WTC11 (cell line): Measurements from ENCODE around the gene GLRB. TPM values are rescaled to one million over a fixed set of nuclear protein-coding genes. Genes with fewer than 3 reads are reported as not detected.
A peak's percentile ranks its signal among the peaks of the same experiment; 100 is the strongest.

ENCODE experiments used
- ATAC-seq: fragments of 200-7000 bp; cut with Tn5 transposase; 2 replicates; pipeline ENCODE4 v1.10.0; 2021; ENCODE audit warnings: mild to moderate bottlenecking, moderate library complexity
- CTCF ChIA-PET: fragments of 300-600 bp; sonication (Branson Sonifier 250); formaldehyde crosslinking; loops from one replicate; lab custom pipeline; 2021; ENCODE audit warnings: antibody characterized with exemption; lab: Charles Lee
- POLR2A ChIA-PET: fragments of 350-600 bp; sonication (Branson Sonifier 250); formaldehyde crosslinking; loops from one replicate; lab custom pipeline; 2021; ENCODE audit warnings: antibody characterized with exemption; lab: Charles Lee
- DNase-seq: peaks from one replicate; pipeline ENCODE4 v3.0.0; 2021; ENCODE audit warnings: low spot score
- H3K27ac Mint-ChIP-seq: 2 replicates; pipeline ENCODE4 v1.8.0; 2021; ENCODE audit warnings: mixed read lengths
- H3K27me3 Mint-ChIP-seq: 2 replicates; pipeline ENCODE4 v1.8.0; 2021; ENCODE audit warnings: low read depth, mild to moderate bottlenecking, moderate library complexity, mixed read lengths
- H3K36me3 Mint-ChIP-seq: 2 replicates; pipeline ENCODE4 v1.8.0; 2021; ENCODE audit warnings: mixed read lengths
- H3K4me1 Mint-ChIP-seq: 2 replicates; pipeline ENCODE4 v1.8.0; 2022; ENCODE audit warnings: mixed read lengths
- H3K4me3 Mint-ChIP-seq: 2 replicates; pipeline ENCODE4 v1.8.0; 2021; ENCODE audit warnings: mild to moderate bottlenecking, moderate library complexity, mixed read lengths
- H3K9me3 Mint-ChIP-seq: 2 replicates; pipeline ENCODE4 v1.8.0; 2021; ENCODE audit warnings: mixed read lengths
- ATF2 ChIP-seq: sonication (generic); formaldehyde crosslinking; IDR thresholded peaks from 2 replicates; pipeline ENCODE4 v1.8.1; 2022; ENCODE audit warnings: low read depth, missing genetic modification reagents, borderline replicate concordance
- CBFB ChIP-seq: sonication (generic); formaldehyde crosslinking; IDR thresholded peaks from 2 replicates; pipeline ENCODE4 v1.8.1; 2022; ENCODE audit warnings: mild to moderate bottlenecking, low read depth, missing genetic modification reagents
- CDX4 ChIP-seq: fragments of 250-450 bp; sonication (Bioruptor Pico); IDR thresholded peaks from 2 replicates; pipeline ENCODE4 v1.9.0; 2021; ENCODE audit warnings: moderate library complexity, mild to moderate bottlenecking, inconsistent platforms, borderline replicate concordance
- CREM ChIP-seq: sonication (generic); formaldehyde crosslinking; IDR thresholded peaks from 2 replicates; pipeline ENCODE4 v1.8.1; 2022; ENCODE audit warnings: mild to moderate bottlenecking, missing genetic modification reagents, moderate library complexity
- EMX1 ChIP-seq: fragments of 250-450 bp; sonication (Bioruptor Pico); IDR thresholded peaks from 2 replicates; pipeline ENCODE4 v1.8.0; 2021; ENCODE audit warnings: mild to moderate bottlenecking
- ERG ChIP-seq: fragments of 250-450 bp; sonication (Bioruptor Pico); IDR thresholded peaks from 2 replicates; pipeline ENCODE4 v1.8.0; 2021; ENCODE audit warnings: mild to moderate bottlenecking
- ETV6 ChIP-seq: sonication (generic); formaldehyde crosslinking; IDR thresholded peaks from 2 replicates; pipeline ENCODE4 v1.8.1; 2022; ENCODE audit warnings: mild to moderate bottlenecking, missing genetic modification reagents
- FOXP1 ChIP-seq: sonication (generic); formaldehyde crosslinking; IDR thresholded peaks from 2 replicates; pipeline ENCODE4 v1.8.0; 2022; ENCODE audit warnings: missing genetic modification reagents, mild to moderate bottlenecking, moderate library complexity, borderline replicate concordance
- GRHL2 ChIP-seq: fragments of 250-450 bp; sonication (Bioruptor Pico); IDR thresholded peaks from 2 replicates; pipeline ENCODE4 v1.8.0; 2022; ENCODE audit warnings: mild to moderate bottlenecking, moderate library complexity; ENCODE audit not compliant: insufficient replicate concordance, severe bottlenecking
- JAZF1 ChIP-seq: fragments of 250-450 bp; sonication (Bioruptor Pico); IDR thresholded peaks from 2 replicates; pipeline ENCODE4 v1.9.0; 2021; ENCODE audit warnings: moderate library complexity, mild to moderate bottlenecking, inconsistent platforms
- MYBL2 ChIP-seq: sonication (generic); formaldehyde crosslinking; IDR thresholded peaks from 2 replicates; pipeline ENCODE4 v1.8.1; 2023; ENCODE audit warnings: mild to moderate bottlenecking, moderate library complexity, missing genetic modification reagents
- NFE2L1 ChIP-seq: sonication (generic); formaldehyde crosslinking; IDR thresholded peaks from 2 replicates; pipeline ENCODE4 v1.8.1; 2023; ENCODE audit warnings: missing genetic modification reagents
- PRRX2 ChIP-seq: fragments of 250-450 bp; sonication (Bioruptor Pico); IDR thresholded peaks from 2 replicates; pipeline ENCODE4 v1.8.0; 2021; ENCODE audit warnings: mild to moderate bottlenecking
- RORB ChIP-seq: fragments of 250-450 bp; sonication (Bioruptor Pico); IDR thresholded peaks from 2 replicates; pipeline ENCODE4 v1.9.0; 2021; ENCODE audit warnings: mild to moderate bottlenecking
- SMAD4 ChIP-seq: sonication (generic); formaldehyde crosslinking; IDR thresholded peaks from 2 replicates; pipeline ENCODE4 v1.8.0; 2022; ENCODE audit warnings: mild to moderate bottlenecking, missing genetic modification reagents
- TEAD1 ChIP-seq: sonication (generic); formaldehyde crosslinking; IDR thresholded peaks from 2 replicates; pipeline ENCODE4 v1.8.0; 2022; ENCODE audit warnings: mild to moderate bottlenecking, missing genetic modification reagents
- TEAD4 ChIP-seq: sonication (generic); formaldehyde crosslinking; IDR thresholded peaks from 2 replicates; pipeline ENCODE4 v1.8.0; 2022; ENCODE audit warnings: mild to moderate bottlenecking, missing genetic modification reagents
- ZNF121 ChIP-seq: sonication (generic); formaldehyde crosslinking; IDR thresholded peaks from 2 replicates; pipeline ENCODE4 v1.8.0; 2023; ENCODE audit warnings: missing genetic modification reagents
- total RNA-seq: library from RNA; stranded (reverse); gene quantifications from 3 replicates; pipeline ENCODE4 v1.2.3, GENCODE V29; 2021
- TF ChIP-seq, protein P1 (sequence below): sonication (generic); formaldehyde crosslinking; IDR thresholded peaks from 2 replicates; pipeline ENCODE4 v1.8.0; 2023; ENCODE audit warnings: mild to moderate bottlenecking, missing genetic modification reagents
- TF ChIP-seq, protein P2 (sequence below): sonication (generic); formaldehyde crosslinking; IDR thresholded peaks from 2 replicates; pipeline ENCODE4 v1.8.0; 2022; ENCODE audit warnings: mild to moderate bottlenecking, missing genetic modification reagents
- TF ChIP-seq, protein P3 (sequence below): sonication (generic); formaldehyde crosslinking; IDR thresholded peaks from 2 replicates; pipeline ENCODE4 v1.8.1; 2022; ENCODE audit warnings: low read depth, mild to moderate bottlenecking, moderate library complexity, missing genetic modification reagents, borderline replicate concordance

GLRB gene
- total RNA-seq, 1 experiment from 2014 or later: 0.31 TPM

- Mint-ChIP-seq H3K27ac (no peak overlapping the region), H3K4me3 (peak overlapping the region; percentile 82), H3K27me3 (peaks cover 36% of the 10 kb centered on the region), H3K4me1 (peaks cover 13% of the 10 kb centered on the region), H3K36me3 (no peaks in the 10 kb centered on the region), H3K9me3 (no peaks in the 10 kb centered on the region)
- ATAC-seq (peak; percentile 59), DNase-seq (no peak)
- peak; percentile 80; the same call in 1 of the 2 replicates for TF ChIP-seq ZNF121 (CRISPR knock-in tag)
- TF ChIP-seq CDX4 (CRISPR knock-in tag): no peak
- no peak for TF ChIP-seq EMX1
- CTCF ChIA-PET: interaction anchor here (1.3 kb wide), 1 partner anchor 31 kb away, joined by 3 read pairs; no protein-coding TSS in a partner anchor
- POLR2A ChIA-PET: no interaction called here
Observed at GRCh38 chr4:157076578-157076947, 613 bp downstream of the GLRB start.

- Mint-ChIP-seq H3K4me3 (no peak overlapping the region), H3K36me3 (no peaks in the 10 kb centered on the region), H3K27ac (no peak overlapping the region), H3K4me1 (peaks cover 2% of the 10 kb centered on the region; the same call in 1 of the 2 replicates), H3K27me3 (peaks cover 28% of the 10 kb centered on the region), H3K9me3 (no peaks in the 10 kb centered on the region)
- no peak for DNase-seq
- CTCF ChIA-PET: no interaction called here
- POLR2A ChIA-PET: no interaction called here
- no peak for TF ChIP-seq ERG
- no peak for TF ChIP-seq PRRX2 (CRISPR knock-in tag)
- TF ChIP-seq CBFB (CRISPR knock-in tag): no peak
- no peak for TF ChIP-seq MYBL2 (CRISPR knock-in tag)
- no peak for TF ChIP-seq GRHL2 (CRISPR knock-in tag)
- TF ChIP-seq RORB (CRISPR knock-in tag): no peak
- no peak for ATAC-seq
Observed at GRCh38 chr4:157079441-157079840, 3.5 kb downstream of the GLRB start.

GRCh38 chr4:157080605-157081004, 4.7 kb downstream of the GLRB start:
- H3K4me3 Mint-ChIP-seq: no peak overlapping the region
- no peak for DNase-seq
- CTCF ChIA-PET: no interaction called here

DNA sequence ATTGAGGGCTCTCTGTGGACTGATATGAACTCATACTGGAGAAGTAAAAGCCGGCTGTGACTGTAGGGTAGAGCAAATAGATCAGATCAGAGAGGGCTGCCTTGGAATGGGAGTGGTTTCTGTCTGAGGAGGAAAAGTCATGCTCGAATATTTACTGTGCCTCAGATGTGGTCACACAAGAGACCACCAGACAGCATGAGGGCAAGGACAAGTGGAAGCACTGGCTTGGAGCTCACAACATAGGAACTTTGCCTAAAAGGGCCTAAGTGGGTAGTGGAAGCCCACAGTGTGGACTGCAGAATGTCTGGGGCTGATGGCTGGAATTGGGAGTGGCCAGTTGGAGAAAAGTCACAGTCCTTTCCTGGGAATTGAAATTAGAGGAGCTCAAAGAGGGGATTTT, 19.8 kb downstream of the GLRB start:
- H3K4me3 Mint-ChIP-seq: no peak overlapping the region
- POLR2A ChIA-PET: no interaction called here
- ATAC-seq: no peak
- no peak for DNase-seq
- H3K9me3 Mint-ChIP-seq: no peaks in the 10 kb centered on the region
- CTCF ChIA-PET: no interaction called here
- no peaks in the 10 kb centered on the region for H3K4me1 Mint-ChIP-seq
- H3K27me3 Mint-ChIP-seq: no peaks in the 10 kb centered on the region
- H3K27ac Mint-ChIP-seq: no peak overlapping the region
- no peaks in the 10 kb centered on the region for H3K36me3 Mint-ChIP-seq
- TF ChIP-seq TEAD1 (CRISPR knock-in tag) (no peak), JAZF1 (CRISPR knock-in tag) (no peak), ERG (no peak), CREM (CRISPR knock-in tag) (no peak), ATF2 (no peak), SMAD4 (CRISPR knock-in tag) (no peak), CDX4 (CRISPR knock-in tag) (no peak)
- TF ChIP-seq, protein P1, sequence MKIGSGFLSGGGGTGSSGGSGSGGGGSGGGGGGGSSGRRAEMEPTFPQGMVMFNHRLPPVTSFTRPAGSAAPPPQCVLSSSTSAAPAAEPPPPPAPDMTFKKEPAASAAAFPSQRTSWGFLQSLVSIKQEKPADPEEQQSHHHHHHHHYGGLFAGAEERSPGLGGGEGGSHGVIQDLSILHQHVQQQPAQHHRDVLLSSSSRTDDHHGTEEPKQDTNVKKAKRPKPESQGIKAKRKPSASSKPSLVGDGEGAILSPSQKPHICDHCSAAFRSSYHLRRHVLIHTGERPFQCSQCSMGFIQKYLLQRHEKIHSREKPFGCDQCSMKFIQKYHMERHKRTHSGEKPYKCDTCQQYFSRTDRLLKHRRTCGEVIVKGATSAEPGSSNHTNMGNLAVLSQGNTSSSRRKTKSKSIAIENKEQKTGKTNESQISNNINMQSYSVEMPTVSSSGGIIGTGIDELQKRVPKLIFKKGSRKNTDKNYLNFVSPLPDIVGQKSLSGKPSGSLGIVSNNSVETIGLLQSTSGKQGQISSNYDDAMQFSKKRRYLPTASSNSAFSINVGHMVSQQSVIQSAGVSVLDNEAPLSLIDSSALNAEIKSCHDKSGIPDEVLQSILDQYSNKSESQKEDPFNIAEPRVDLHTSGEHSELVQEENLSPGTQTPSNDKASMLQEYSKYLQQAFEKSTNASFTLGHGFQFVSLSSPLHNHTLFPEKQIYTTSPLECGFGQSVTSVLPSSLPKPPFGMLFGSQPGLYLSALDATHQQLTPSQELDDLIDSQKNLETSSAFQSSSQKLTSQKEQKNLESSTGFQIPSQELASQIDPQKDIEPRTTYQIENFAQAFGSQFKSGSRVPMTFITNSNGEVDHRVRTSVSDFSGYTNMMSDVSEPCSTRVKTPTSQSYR (CRISPR knock-in tag): no peak

More at GRCh38 chr4:157080605-157081004, 4.7 kb downstream of the GLRB start:
- H3K27me3 Mint-ChIP-seq: peaks cover 16% of the 10 kb centered on the region
- no peaks in the 10 kb centered on the region for H3K36me3 Mint-ChIP-seq
- no peaks in the 10 kb centered on the region for H3K9me3 Mint-ChIP-seq
- H3K27ac Mint-ChIP-seq: no peak overlapping the region
- H3K4me1 Mint-ChIP-seq: peaks cover 2% of the 10 kb centered on the region; the same call in 1 of the 2 replicates
- POLR2A ChIA-PET: no interaction called here
- TF ChIP-seq RORB (CRISPR knock-in tag) (no peak), NFE2L1 (CRISPR knock-in tag) (no peak), FOXP1 (CRISPR knock-in tag) (no peak), TEAD4 (CRISPR knock-in tag) (no peak), ETV6 (CRISPR knock-in tag) (no peak)
- TF ChIP-seq, protein P2, sequence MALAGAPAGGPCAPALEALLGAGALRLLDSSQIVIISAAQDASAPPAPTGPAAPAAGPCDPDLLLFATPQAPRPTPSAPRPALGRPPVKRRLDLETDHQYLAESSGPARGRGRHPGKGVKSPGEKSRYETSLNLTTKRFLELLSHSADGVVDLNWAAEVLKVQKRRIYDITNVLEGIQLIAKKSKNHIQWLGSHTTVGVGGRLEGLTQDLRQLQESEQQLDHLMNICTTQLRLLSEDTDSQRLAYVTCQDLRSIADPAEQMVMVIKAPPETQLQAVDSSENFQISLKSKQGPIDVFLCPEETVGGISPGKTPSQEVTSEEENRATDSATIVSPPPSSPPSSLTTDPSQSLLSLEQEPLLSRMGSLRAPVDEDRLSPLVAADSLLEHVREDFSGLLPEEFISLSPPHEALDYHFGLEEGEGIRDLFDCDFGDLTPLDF (CRISPR knock-in tag): no peak
- TF ChIP-seq, protein P3, sequence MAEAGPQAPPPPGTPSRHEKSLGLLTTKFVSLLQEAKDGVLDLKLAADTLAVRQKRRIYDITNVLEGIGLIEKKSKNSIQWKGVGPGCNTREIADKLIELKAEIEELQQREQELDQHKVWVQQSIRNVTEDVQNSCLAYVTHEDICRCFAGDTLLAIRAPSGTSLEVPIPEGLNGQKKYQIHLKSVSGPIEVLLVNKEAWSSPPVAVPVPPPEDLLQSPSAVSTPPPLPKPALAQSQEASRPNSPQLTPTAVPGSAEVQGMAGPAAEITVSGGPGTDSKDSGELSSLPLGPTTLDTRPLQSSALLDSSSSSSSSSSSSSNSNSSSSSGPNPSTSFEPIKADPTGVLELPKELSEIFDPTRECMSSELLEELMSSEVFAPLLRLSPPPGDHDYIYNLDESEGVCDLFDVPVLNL: no peak
- ATAC-seq: no peak
